NCI-H2107 (cell line): ENCODE results near the gene RBM4B.
"Not testable (repeated sequence)": the region's sequence is repeated elsewhere in the genome, so short reads cannot be mapped to it uniquely, and the experiment has no call there.

Experiments used
- DNase-seq: peaks from one replicate; lab custom pipeline; 2025; lab: John Stamatoyannopoulos, UW

RBM4B gene

DNA sequence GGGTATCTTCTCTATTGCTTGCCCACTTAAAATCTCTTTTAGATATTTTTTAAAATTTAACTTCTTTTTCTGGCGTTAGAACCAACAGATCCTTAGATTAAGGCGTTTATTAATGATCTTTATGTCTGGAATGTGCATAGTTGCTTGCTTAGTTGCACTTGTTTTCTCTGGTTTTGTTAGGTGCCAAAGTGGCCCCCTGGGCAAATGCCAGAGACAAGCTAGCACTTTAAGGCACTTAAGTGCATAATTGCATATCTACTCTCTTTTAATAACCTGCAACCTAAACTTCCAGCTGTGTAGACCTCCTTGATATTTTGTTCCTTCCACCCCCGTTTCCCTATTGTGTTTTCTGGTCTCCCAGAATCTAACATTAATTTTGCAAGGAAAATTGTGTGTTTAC is 35.9 kb downstream of the RBM4B start:
- no peak for DNase-seq

DNA sequence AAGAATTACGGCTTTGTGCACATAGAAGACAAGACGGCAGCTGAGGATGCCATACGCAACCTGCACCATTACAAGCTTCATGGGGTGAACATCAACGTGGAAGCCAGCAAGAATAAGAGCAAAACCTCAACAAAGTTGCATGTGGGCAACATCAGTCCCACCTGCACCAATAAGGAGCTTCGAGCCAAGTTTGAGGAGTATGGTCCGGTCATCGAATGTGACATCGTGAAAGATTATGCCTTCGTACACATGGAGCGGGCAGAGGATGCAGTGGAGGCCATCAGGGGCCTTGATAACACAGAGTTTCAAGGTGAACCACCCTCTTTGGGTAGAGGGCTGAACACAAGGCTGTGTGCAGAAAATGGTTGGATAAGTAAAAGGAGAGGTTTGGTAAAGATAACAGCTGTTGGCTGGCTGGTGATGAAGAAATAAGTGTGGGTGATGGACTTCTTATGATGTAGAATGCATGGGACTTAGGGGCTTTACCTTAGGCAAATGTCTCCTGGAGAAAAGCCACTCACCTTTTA is 37.8 kb downstream of the RBM4B start:
- DNase-seq, result not testable (repeated sequence)

DNA sequence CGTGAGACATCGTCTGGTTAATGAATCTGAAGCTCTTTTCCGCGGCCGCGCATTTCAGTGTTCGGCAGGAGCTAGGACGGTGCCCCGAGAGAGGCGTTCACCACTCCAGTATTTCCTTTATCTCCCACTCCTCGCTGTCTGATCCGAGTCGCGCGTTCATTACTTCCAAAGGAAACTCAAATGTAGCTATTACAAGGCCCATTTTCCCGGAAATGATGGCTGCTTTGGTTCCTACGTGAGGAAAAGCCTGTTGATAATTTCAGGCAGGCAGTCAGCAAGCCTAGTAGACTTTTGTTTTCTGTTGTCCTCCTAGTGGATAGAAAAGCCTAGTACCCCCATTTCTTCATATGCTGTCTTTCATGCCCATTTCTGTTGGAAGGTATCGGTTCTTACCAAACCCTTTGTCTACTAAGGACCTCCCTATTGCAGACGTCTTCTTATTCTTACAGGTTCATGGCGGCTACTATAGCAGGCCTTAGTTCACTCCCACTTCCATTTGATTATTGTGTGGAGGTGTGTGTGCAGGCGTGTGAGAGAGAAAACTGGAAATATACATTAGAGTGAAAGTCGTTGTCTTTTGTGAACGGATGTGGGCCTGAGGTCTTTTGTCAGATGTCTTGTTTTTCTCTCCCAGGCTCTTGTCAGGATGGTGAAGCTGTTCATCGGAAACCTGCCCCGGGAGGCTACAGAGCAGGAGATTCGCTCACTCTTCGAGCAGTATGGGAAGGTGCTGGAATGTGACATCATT is 38.4 kb downstream of the RBM4B start:
- no peak for DNase-seq

DNA sequence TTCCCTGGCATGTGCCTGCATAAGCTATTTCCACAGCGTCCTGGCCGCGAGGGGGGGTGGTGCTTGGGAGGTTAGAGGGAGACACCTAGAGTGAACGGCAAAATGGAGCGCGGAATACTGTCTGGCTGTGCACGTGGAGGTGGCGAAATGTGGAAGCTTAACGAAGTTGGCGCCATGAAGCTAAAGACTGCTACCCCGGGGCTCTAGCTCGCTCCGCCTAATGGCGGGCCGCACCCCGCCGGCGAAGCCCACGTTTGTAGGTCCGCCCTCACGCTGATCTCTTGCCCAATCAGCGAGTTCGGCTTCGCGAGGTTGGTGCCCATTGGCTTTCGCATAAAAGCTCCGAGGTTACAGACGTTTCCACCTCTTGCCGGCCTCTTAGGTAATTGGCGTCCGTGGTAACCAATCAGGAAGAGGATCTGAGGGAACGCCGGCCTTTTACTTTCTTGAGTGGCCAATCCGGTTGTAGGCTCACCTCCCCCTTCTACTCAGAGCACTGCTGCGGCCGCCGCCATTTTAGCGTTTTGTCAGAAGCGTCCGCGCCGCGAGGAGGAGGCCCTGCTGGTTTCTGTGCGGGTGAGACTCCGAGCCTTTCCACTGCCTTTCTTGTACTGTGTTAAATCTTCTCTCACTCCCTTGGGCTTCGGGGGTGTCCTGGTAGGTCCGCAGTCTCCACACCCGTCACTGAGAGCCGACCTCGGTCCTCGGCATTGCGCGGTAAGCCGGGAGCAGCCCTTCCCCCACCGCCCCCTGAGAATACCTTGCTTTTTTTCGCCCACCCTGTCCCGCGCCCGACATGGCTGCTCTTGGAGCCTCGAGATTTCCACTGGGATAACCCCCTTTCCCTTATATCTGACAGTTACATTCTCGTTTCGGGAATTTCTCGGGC is 39.3 kb downstream of the RBM4B start, which contains the start of gene RBM4:
Gene RBM4, plus strand, starts transcription at position 527 of the 889 bp plus-strand sequence. CDS start 1,009 bp downstream, outside the sequence.
- DNase-seq, result peak; percentile 98

DNA sequence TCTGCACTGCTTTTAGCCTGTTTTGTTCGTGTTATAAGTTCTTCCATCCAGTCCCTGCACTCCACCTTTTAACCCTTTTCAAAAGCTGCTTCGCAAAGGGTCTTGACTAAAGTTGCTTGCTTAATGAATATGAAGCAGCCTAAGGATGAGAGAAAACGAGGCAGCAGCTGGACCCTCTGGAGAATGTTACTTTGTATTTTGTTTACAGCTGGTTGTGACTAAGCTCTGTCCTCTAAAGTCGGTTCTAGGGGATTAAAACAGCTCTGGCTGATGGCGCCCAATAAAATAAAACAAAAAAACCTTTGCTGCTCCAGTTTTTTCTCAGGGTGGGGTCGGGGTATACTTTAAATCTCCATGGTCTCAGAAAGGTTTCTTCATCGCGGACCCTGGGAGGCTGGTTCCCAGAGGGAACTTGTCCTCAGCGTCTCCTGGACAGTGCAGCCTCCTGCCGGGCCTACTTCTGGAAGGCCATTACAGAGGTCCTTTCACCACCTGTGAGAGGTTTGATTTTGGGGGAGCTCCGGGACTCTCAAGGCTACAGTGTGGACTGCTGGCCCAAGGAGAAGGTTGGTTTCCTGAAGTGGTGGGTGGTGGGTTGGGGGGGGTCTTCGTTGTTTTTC is 40.0 kb downstream of the RBM4B start:
- DNase-seq, result no peak

DNA sequence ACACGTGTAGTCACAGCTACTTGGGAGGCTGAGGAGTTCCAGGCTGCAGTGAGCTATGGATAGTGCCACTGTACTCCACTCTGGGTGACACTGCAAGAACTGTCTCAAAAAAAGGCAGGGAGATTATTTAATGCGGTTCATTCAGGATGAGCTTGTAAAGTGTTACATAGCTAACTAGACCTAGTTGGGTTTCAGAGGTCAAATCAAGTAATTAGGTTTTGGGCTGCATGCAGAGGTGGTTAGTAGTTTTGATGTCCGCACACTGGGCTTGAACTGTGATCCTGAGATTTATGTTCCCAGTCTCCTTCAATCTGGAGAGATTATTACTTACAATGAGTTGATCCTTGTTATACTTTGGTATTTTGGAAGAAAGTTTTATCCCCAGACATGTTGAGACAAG is 41.3 kb downstream of the RBM4B start:
- DNase-seq, result no peak

DNA sequence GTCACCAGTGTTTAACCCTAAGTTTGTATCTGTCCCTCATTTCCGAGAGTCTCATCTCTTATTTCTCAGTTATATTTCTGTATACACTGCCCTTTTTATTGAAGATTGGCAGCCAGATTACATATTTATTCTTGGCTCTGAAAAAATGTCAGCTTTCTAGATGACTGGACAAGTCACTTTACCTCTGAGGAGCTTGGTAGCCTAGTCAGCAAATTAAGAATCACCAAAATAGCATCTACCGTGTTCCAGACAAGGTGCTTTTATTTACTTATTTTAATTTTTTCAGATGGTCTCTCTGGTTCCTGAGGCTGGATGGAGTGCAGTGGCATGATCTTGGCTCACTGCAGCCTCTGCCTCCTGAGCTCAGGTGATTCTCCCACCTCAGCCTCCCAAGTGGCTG is 44.7 kb downstream of the RBM4B start:
- no peak for DNase-seq

DNA sequence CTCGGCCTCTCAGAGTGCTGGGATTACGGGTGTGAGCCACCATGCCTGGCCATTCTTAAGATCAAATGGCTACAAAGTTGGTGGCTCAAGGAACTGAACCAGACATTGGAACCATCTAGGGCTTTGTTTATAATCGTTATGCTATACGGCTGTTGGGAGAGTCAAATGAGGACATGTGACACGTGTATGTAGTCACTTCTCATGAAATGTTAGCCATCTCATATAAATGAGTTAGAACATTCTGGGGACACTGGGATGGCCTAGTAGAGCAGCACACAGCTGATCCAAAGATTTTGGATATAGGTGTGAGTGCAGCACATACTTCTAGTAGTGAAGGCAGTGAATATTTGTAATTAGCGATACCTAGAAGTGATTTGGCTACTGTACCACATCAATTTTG is 45.8 kb downstream of the RBM4B start:
- DNase-seq, result no peak

DNA sequence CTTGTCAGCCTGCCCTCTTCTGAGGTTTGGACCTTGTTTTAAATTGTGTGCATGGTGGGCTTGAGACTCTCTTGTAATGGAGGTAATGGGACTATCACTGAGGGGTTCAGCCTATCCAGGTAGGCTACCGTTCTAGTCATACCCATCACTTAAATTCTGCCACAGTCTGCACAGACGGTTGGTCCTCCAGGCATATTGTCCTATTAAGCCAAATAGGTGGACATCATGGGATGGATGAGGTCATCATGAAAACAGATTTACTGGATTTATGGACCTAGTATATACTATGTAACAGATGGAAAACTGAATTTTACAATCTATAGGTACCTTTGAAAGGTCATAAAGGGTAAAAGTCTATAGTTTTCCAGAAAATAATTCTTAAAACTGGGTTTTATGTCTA is 48.3 kb downstream of the RBM4B start:
- DNase-seq, result no peak

DNA sequence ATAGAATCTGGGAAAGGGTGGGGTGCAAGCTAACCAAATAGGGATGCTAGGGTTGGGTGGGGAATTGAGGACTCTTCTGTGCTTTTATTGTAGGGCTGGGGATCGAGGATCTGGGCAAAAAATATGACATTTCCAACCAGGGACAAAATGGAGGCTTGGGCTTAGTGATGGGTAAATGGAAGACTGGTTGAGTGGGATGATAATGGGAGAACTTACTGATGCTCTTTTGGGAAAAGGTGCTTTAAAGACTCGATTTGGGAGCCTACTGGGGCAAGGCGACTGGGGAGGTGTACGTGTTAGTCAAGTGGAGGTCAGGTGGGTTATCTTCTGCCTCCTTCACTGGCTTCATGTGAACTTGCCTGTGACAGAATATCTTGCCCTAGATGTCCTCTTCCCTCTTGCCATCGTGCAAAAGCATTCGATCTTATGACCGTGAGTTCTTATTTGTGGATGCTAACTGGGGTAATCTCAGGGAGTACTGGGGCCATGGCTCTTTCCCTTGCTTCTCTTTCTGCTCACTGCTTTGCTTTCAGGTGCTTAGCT is 49.6 kb downstream of the RBM4B start:
- no peak for DNase-seq

DNA sequence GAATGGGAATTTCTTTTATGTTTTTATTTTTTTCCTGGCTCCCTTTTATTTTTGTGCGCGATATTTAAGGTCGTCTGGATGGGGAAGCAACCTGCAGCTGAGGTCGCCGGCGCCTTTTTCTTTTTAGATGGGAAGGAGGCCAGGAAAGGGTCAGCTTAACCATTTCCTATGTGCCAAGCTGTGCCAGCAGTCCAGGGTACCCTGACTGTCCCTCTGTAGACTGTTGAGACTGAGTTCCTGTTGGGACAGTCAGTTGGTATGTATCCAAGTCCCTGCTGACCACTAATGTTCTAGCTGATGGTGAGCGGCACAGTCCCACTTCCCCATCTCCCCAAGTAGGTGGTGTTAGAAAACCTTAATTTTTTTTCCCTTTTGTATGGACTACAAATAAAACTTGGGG is 50.8 kb downstream of the RBM4B start:
- DNase-seq, result no peak

DNA sequence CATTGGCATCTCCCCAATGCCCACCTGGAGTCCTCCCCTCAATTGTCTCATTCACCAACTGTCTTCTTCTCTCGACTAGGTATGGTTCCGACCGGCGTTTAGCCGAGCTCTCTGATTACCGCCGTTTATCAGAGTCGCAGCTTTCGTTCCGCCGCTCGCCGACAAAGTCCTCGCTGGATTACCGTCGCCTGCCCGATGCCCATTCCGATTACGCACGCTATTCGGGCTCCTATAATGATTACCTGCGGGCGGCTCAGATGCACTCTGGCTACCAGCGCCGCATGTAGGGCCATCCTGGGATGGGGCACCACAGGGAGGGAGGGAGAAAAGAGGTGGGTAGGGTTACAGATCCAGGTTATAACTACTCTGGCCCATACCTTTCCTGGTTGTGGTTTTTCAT is 51.3 kb downstream of the RBM4B start:
- DNase-seq, result no peak

DNA sequence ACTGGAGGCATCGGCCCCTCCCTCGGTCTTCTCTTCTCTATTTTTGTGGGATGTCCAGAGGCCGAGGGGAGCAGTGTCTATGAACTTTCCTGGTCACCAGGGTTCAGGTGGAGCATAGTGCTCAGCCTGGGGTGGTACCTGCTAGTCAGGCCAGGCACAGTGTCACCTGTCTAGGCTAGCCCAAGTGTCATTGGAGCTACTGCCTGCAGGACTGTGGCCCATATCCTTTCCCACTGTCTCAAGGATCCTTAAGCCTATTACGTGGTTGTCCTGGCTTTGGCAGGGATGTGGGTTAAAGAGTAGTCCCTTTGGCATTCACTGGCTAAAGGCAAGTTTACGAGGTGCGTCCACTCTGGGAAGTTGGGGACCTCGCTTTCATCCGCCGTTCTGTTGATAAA is 51.9 kb downstream of the RBM4B start:
- DNase-seq, result no peak

DNA sequence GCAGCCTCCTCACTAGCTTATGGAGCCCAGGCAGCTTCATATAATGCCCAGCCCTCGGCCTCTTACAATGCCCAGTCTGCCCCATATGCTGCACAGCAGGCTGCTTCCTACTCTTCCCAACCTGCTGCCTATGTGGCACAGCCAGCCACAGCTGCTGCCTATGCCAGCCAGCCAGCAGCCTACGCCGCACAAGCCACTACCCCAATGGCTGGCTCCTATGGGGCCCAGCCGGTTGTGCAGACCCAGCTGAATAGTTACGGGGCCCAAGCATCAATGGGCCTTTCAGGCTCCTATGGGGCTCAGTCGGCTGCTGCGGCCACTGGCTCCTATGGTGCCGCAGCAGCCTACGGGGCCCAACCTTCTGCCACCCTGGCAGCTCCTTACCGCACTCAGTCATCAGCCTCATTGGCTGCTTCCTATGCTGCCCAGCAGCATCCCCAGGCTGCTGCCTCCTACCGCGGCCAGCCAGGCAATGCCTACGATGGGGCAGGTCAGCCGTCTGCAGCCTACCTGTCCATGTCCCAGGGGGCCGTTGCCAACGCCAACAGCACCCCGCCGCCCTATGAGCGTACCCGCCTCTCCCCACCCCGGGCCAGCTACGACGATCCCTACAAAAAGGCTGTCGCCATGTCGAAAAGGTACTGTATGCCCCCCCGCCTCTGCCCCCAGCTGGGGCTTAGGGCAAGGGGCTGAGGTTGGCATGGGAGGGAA is 52.5 kb downstream of the RBM4B start:
- DNase-seq, result no peak

DNA sequence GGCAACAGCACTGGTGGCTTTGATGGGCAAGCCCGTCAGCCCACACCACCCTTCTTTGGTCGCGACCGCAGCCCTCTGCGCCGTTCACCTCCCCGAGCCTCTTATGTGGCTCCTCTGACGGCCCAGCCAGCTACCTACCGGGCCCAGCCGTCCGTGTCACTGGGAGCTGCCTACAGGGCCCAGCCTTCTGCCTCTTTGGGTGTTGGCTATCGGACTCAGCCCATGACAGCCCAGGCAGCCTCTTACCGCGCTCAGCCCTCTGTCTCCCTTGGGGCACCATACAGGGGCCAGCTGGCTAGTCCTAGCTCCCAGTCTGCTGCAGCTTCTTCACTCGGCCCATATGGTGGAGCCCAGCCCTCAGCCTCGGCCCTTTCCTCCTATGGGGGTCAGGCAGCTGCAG is 53.2 kb downstream of the RBM4B start:
- no peak for DNase-seq

DNA sequence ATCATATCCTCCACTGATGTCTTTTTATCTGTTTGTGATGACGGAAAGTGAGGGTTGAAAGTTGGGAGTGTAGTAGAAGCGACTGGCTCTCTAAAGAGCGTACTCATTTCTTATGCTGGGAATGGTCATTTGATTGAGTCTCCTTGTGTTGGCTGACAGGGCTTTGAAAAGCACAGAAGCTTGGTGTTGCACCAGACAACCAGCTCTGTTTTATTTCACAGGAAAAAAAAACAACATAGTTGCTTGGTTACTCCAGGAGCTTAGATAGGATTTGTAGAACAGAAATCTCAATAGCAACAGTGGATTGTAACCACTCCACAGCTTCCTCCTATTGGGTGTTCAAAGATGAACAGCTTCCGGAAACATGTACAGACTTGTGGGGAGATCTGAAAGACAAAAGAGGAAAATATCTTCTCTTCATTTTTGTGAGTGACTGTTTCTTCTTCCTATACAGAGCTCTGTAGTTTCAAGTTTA is 58.6 kb downstream of the RBM4B start:
- DNase-seq, result no peak

DNA sequence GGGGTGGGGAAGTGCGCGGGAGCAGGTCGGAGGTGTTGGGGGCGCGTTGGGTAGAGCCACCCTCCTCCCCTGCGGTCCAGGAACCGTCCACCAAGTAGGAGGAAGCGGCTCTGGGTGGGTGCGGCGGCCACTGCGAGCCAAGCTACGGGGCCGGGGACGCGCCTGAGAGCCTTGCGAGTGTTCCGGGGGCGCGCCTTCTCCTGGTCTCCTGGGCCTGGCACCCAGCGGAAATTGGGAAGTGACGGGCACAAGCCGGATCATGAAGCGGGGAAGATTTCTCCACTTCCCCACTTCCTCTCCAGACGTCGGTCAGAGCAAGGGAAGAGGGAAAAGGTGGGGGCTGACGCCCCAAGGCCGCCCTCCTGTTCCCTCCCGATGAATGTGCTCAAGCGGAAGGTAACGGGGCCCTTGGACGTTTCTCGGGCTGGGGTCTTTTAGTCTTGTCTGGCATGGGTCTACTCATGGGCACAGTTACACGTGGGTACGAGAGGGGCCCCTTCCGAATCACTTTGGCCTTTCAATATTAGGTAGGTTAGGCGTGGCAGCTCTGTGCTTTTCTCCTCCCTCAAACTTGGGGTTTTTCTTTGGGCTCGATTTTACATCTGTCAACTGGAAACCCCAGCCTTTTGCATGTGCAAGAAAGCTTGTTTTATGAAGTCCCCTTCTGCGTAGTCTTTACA is 60.4 kb downstream of the RBM4B start:
- no peak for DNase-seq

DNA sequence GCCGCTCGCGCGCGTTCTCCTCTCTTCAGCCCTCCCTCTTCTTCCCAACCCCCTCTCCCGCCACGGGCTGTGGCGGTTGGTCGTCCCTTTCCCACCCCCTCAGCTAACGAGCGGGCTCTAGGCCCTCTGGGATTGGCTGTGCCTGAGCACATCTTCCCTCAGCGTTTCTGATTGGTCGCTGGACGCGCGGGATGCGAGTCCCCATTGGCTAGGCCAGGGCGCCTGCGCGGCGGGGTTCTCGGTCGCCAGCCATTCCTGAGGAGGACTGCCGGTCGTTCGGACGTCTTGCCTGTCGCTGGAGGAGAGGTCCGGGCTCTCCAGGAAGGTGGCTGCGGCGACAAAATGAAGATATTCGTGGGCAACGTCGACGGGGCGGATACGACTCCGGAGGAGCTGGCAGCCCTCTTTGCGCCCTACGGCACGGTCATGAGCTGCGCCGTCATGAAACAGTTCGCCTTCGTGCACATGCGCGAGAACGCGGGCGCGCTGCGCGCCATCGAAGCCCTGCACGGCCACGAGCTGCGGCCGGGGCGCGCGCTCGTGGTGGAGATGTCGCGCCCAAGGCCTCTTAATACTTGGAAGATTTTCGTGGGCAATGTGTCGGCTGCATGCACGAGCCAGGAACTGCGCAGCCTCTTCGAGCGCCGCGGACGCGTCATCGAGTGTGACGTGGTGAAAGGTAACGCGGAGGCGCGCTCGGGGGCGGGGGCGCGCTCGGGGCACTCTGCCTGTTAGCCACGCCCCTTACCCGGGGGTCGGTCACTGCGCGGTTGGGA is 61.1 kb downstream of the RBM4B start, which contains the start of gene RBM14:
Gene RBM14, plus strand, starts transcription at position 252 of the 776 bp plus-strand sequence. Its CDS starts 91 bp downstream, at position 343.
- DNase-seq, result peak; percentile 96
